ENCODE measurements around the gene MYO10.
"Not testable (repeated sequence)": the region's sequence is repeated elsewhere in the genome, so short reads cannot be mapped to it uniquely, and the experiment has no call there.

MYO10 gene

DNA sequence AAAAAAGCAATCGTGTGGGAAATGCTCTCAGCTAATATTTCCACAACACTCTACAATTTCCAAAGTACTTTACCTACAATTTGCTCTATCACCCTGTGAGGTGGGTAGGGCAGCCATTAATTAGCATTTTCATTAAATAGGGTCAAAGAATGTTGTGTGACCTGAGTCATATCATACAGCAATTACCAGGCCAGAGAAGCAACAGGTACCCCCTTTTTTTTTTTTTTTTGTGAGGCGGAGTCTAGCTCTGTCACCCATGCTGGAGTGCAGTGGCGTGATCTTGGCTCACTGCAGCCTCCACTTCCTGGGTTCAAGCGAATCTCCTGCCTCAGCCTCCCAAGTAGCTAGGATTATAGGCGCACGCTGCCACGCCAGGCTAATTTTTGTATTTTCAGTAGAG lies 210.5 kb downstream of the MYO10 start:
- TF ChIP-seq CTCF (IDR thresholded peaks at IDR 0.05; ENCODE audit: insufficient read depth, low read depth, low read length, missing control alignments), result no peak
- no peak for DNase-seq (ENCODE audit: low read depth)
- no peak overlapping the region for H3K4me3 ChIP-seq (ENCODE audit: low read length)

DNA sequence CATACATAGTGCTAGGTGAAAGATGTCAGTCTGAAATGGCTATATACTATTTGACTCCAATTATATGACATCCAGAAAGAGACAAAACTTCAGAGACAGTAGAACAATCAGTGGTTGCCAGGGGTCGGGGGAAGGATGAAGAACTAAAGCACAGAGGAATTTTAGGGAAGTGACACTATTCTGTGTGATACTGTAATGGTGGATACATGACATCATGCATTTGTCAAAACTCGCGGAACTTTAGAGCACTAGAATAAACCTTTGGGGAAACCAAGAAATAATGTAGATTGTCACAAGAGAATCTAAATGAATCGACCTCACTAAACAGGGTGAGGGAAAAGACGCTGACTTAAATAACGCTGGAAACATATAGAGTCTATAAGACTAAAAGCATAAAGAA lies 212.3 kb downstream of the MYO10 start:
- no peak for DNase-seq (ENCODE audit: low read depth)
- no peak for TF ChIP-seq CTCF (IDR thresholded peaks at IDR 0.05; ENCODE audit: insufficient read depth, low read depth, low read length, missing control alignments)
- H3K4me3 ChIP-seq (ENCODE audit: low read length), result no peak overlapping the region

- H3K4me3 ChIP-seq (ENCODE audit: low read length), result no peak overlapping the region
- TF ChIP-seq CTCF (IDR thresholded peaks at IDR 0.05; ENCODE audit: insufficient read depth, low read depth, low read length, missing control alignments), result no peak
- DNase-seq (ENCODE audit: low read depth), result no peak
Observed at GRCh38 chr5:16722097-16722495, 214.0 kb downstream of the MYO10 start.

DNA sequence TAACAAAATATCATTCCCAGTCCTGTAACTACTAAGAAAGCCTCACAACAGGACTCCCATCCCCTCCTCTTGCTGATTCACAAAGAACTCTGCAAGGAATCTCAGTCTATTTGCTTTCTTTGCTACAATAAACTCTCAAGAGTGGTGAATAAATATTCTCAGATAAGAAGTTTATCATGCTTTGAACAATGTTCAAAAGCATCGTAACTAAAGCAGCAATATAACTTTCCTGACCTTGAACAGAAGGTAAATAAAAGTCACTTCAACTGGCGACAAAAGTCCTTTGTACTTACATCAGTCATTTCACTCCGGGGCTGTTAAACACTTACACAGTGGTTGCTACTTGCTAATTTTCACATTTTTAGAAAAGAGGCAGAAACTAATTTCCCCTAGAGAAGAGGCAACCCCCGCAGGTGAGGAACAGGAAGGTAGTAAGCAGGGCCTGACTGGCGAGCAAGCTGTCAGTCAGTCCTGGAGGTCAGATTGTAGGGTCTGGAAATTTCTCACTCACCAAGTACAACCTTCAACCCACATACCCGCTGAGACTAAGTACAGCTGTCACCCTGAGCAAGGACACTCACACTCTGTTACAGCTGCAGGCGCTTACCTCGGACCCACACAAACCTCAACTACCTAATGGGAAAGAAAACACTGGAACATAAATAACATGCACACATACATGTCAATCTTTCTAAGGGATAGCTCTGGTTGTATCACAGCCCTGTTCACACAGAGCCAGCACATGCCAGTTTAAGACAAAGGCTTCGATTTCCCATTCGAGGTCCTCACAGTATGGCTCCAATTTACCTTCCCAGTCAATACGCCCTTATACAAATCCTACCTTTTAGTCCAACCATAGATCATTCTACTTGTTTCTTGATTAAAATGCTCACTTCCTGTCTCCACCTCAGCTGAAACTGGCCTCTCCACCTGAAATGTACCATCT lies 214.7 kb downstream of the MYO10 start:
- DNase-seq (ENCODE audit: low read depth), result no peak
- no peak for TF ChIP-seq CTCF (IDR thresholded peaks at IDR 0.05; ENCODE audit: insufficient read depth, low read depth, low read length, missing control alignments)
- no peak overlapping the region for H3K4me3 ChIP-seq (ENCODE audit: low read length)

DNA sequence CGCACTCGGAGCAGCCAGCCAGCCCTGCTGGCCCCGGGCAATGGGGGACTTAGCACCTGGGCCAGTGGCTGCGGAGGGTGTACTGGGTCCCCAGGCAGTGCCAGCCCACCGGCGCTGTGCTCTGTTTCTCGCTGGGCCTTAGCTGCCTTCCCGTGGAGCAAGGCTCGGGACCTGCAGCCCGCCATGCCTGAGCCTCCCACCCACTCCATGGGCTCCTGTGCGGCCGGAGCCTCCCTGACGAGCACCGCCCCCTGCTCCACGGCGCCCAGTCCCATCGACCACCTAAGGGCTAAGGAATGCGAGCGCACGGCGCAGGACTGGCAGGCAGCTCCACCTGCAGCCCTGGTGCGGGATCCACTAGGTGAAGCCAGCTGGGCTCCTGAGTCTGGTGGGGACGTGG lies 218.1 kb downstream of the MYO10 start:
- DNase-seq (ENCODE audit: low read depth); H3K4me3 ChIP-seq (ENCODE audit: low read length): not testable (repeated sequence)

DNA sequence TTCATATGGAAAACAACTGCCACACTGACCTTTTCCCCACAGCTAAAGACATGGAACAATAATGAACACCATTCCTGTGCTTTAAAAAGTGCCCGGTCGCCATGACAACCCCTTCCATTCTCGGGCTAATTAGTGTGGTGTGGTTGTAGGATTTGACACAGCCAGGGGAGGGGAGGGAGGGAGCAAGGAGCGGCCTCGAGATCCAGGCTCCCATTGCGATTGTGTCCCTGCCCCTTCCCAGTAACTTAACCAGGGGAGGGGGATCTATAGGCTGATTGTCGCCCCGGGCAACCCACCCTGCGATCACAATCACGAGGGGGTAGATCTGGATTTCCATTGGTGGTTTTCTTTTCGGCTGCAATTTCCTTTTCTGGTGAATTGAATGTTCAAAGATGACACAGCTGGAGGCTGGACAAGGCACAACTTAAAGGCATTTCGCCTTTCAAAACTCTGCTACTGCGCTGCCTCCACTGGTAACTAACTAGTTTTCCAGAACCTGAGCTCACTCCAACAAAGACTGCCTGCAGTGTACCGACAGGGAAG lies 222.6 kb downstream of the MYO10 start:
- no peak overlapping the region for H3K4me3 ChIP-seq (ENCODE audit: low read length)
- TF ChIP-seq CTCF (IDR thresholded peaks at IDR 0.05; ENCODE audit: insufficient read depth, low read depth, low read length, missing control alignments), result no peak

DNA sequence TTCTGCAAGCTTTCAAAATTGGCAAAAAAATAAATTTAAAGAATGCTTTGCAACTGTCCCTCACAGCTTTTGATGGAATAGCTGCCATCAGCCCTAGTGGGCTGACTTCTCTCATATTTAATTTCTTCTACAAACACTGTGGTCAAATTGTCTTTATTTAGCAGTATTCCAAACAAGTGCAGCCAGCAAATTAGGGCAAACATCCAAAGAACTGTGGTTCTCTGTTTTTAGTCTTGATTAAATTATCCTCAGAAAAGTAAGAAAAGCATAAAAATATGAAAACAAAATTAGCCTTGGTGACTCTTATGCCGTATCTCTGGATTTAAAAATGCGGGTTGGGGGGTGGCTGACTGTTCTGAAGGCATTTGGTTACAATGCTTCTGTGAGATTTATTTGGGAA lies 223.5 kb downstream of the MYO10 start:
- TF ChIP-seq CTCF (IDR thresholded peaks at IDR 0.05; ENCODE audit: insufficient read depth, low read depth, low read length, missing control alignments), result no peak
- H3K4me3 ChIP-seq (ENCODE audit: low read length), result no peak overlapping the region
- no peak for DNase-seq (ENCODE audit: low read depth)

More for the DNA sequence above, 222.6 kb downstream of the MYO10 start:
- DNase-seq (ENCODE audit: low read depth), result no peak
